Measurements from ENCODE around the gene LHFPL6.

DNA sequence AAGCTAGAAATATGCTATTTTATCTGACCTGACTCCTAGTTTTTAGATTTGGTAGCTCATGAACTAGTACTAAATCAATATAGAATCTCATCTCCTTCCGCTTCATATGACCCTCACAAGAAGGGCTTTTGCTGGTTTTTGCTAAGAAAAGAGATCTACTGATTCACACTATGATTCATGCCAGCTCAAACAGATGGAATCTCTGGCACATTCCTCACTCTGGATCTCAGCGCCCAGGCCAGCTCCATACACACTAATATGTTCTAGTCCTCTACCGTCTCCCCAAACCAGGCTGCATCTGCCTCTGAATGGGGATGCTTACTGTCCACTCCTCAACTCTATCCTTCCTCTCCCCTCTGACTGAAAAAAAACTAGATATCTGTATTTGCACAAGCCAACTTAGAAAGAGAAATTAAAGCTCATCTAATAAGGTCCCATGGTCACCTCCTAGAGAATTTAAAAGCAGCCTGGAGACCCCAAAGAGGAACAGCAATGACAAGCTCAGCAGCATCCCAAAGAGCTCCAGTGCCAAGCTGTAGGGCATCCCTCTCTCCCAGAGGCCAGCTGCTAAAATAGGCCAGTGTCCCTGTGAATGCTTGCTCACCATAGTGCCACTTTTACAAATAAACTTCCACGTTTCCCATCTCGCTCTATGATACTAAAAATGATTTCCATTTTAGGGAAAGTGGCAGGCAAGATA lies 74.9 kb downstream of the LHFPL6 start:
- TF ChIP-seq, protein P1, sequence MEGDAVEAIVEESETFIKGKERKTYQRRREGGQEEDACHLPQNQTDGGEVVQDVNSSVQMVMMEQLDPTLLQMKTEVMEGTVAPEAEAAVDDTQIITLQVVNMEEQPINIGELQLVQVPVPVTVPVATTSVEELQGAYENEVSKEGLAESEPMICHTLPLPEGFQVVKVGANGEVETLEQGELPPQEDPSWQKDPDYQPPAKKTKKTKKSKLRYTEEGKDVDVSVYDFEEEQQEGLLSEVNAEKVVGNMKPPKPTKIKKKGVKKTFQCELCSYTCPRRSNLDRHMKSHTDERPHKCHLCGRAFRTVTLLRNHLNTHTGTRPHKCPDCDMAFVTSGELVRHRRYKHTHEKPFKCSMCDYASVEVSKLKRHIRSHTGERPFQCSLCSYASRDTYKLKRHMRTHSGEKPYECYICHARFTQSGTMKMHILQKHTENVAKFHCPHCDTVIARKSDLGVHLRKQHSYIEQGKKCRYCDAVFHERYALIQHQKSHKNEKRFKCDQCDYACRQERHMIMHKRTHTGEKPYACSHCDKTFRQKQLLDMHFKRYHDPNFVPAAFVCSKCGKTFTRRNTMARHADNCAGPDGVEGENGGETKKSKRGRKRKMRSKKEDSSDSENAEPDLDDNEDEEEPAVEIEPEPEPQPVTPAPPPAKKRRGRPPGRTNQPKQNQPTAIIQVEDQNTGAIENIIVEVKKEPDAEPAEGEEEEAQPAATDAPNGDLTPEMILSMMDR (conservative IDR thresholded peaks at IDR 0.05; ENCODE audit: low read depth in 2 of 2), result no peak
- TF ChIP-seq POLR2AphosphoS5 (IDR thresholded peaks at IDR 0.05; ENCODE audit: low read depth), result no peak

Measured in GM23338 (cell line).